Measurements from ENCODE around the gene LHFPL4.

- TF ChIP-seq MAX (IDR thresholded peaks at IDR 0.05; ENCODE audit: low read depth, low read length): no peak
- no peak for TF ChIP-seq POLR2A (IDR thresholded peaks at IDR 0.05; ENCODE audit: extremely low read depth, insufficient read length)
- no peak for TF ChIP-seq CTCF (IDR thresholded peaks at IDR 0.05; ENCODE audit: low read depth, low read length)
- no peak for TF ChIP-seq MYC (IDR thresholded peaks at IDR 0.05; ENCODE audit: low read depth, low read length)
Measured at GRCh38 chr3:9448643-9449042, 105.0 kb downstream of the LHFPL4 start.
